HEK293 (cell line): ENCODE data around the gene ALOX15.

Experiments used
- CTCF ChIA-PET: fragments of 350-600 bp; formaldehyde crosslinking; extraction: SDS; loops from one replicate; lab custom pipeline; 2021; ENCODE audit warnings: antibody characterized with exemption; lab: Yijun Ruan, JAX
- POLR2A ChIA-PET: fragments of 300-600 bp; formaldehyde crosslinking; extraction: SDS; loops from one replicate; lab custom pipeline; 2020; ENCODE audit warnings: antibody characterized with exemption, inconsistent platforms; lab: Yijun Ruan, JAX
- H3K27ac ChIP-seq: fragments of 200-500 bp; sonication (Bioruptor generic); 2 replicates; pipeline ENCODE4 v1.5.1; 2014; ENCODE audit warnings: low read depth, low read length, control low read depth, inconsistent platforms; ENCODE audit errors: extremely low read depth
- H3K36me3 ChIP-seq, 2 experiments: fragments of 200-500 bp in 1 of 2; sonication (Bioruptor generic) in 1 of 2; 1 replicate in 1 of 2; 2 replicates in 1 of 2; pipeline ENCODE4 v1.5.1; 2014 to 2017; ENCODE audit warnings: inconsistent platforms in 2 of 2, low read length in 2 of 2; ENCODE audit not compliant: control insufficient read depth in 2 of 2, insufficient read depth in 1 of 2
- H3K4me1 ChIP-seq: fragments of 200-500 bp; sonication (Bioruptor generic); 2 replicates; pipeline ENCODE4 v1.5.1; 2014; ENCODE audit warnings: mild to moderate bottlenecking, low read length, inconsistent platforms; ENCODE audit not compliant: control insufficient read depth, insufficient read depth
- H3K4me3 ChIP-seq: 2 replicates; pipeline ENCODE4 v1.5.1; 2011; ENCODE audit warnings: low read depth, mild to moderate bottlenecking, control low read depth, low read length, moderate library complexity
- H3K9me3 ChIP-seq: fragments of 200-500 bp; sonication (Bioruptor generic); 2 replicates; pipeline ENCODE4 v1.5.1; 2014; ENCODE audit warnings: low read depth, low read length, inconsistent platforms; ENCODE audit not compliant: control insufficient read depth, insufficient read depth
- GLI2 ChIP-seq: fragments of 450-650 bp; formaldehyde crosslinking; IDR thresholded peaks from 2 replicates; pipeline ENCODE4; 2017; ENCODE audit warnings: missing biosample characterization, missing genetic modification characterization, low read depth, borderline replicate concordance
- HOXC10 ChIP-seq: sonication (generic); formaldehyde crosslinking; IDR thresholded peaks from 2 replicates; pipeline ENCODE4 v1.8.1; 2023; ENCODE audit warnings: mild to moderate bottlenecking, missing genetic modification reagents
- KLF1 ChIP-seq: fragments of 450-650 bp; formaldehyde crosslinking; IDR thresholded peaks from 2 replicates; pipeline ENCODE4 v1.5.1; 2016; ENCODE audit warnings: missing biosample characterization, missing genetic modification characterization
- MYNN ChIP-seq: fragments of 450-650 bp; formaldehyde crosslinking; IDR thresholded peaks from 2 replicates; pipeline ENCODE4 v1.5.1; 2016; ENCODE audit warnings: missing biosample characterization, missing genetic modification characterization, borderline replicate concordance
- ZBTB17 ChIP-seq: fragments of 450-650 bp; formaldehyde crosslinking; IDR thresholded peaks from 2 replicates; pipeline ENCODE4 v1.5.1; 2016; ENCODE audit warnings: missing biosample characterization, missing genetic modification characterization
- ZBTB21 ChIP-seq: fragments of 450-650 bp; formaldehyde crosslinking; IDR thresholded peaks from 2 replicates; pipeline ENCODE4 v1.5.1; 2017; ENCODE audit warnings: missing biosample characterization, missing genetic modification characterization
- ZFP3 ChIP-seq: fragments of 450-650 bp; formaldehyde crosslinking; IDR thresholded peaks from 2 replicates; pipeline ENCODE4 v1.5.1; 2016; ENCODE audit warnings: low read depth, missing biosample characterization, missing genetic modification characterization
- ZFP41 ChIP-seq: fragments of 450-650 bp; formaldehyde crosslinking; IDR thresholded peaks from 2 replicates; pipeline ENCODE4 v1.5.1; 2016; ENCODE audit warnings: missing biosample characterization, missing genetic modification characterization, borderline replicate concordance
- ZNF121 ChIP-seq: fragments of 450-650 bp; formaldehyde crosslinking; IDR thresholded peaks from 2 replicates; pipeline ENCODE4 v1.5.1; 2016; ENCODE audit warnings: missing biosample characterization, missing genetic modification characterization
- ZNF132 ChIP-seq: fragments of 450-650 bp; formaldehyde crosslinking; IDR thresholded peaks from 2 replicates; pipeline ENCODE4 v1.5.1; 2017; ENCODE audit warnings: missing biosample characterization, missing genetic modification characterization, borderline replicate concordance
- ZNF174 ChIP-seq: fragments of 450-650 bp; formaldehyde crosslinking; IDR thresholded peaks from 2 replicates; pipeline ENCODE4 v1.5.0; 2017; ENCODE audit warnings: missing biosample characterization, mild to moderate bottlenecking, missing genetic modification characterization
- ZNF18 ChIP-seq: fragments of 450-650 bp; formaldehyde crosslinking; IDR thresholded peaks from 2 replicates; pipeline ENCODE4 v1.5.1; 2016; ENCODE audit warnings: missing biosample characterization, missing genetic modification characterization
- ZNF24 ChIP-seq: fragments of 450-650 bp; formaldehyde crosslinking; IDR thresholded peaks from 2 replicates; pipeline ENCODE4 v1.5.1; 2016; ENCODE audit warnings: missing biosample characterization, missing genetic modification characterization
- ZNF248 ChIP-seq: fragments of 450-650 bp; formaldehyde crosslinking; IDR thresholded peaks from 2 replicates; pipeline ENCODE4 v1.5.1; 2017; ENCODE audit warnings: missing biosample characterization, missing genetic modification characterization
- ZNF391 ChIP-seq: fragments of 450-650 bp; formaldehyde crosslinking; IDR thresholded peaks from 2 replicates; pipeline ENCODE4 v1.5.1; 2016; ENCODE audit warnings: low read depth, missing biosample characterization, missing genetic modification characterization, borderline replicate concordance
- ZNF510 ChIP-seq: fragments of 450-650 bp; formaldehyde crosslinking; IDR thresholded peaks from 2 replicates; pipeline ENCODE4 v1.5.1; 2018; ENCODE audit warnings: mild to moderate bottlenecking, missing genetic modification characterization, missing biosample characterization; ENCODE audit not compliant: insufficient replicate concordance
- ZNF513 ChIP-seq: fragments of 450-650 bp; IDR thresholded peaks from 2 replicates; pipeline ENCODE4 v1.5.1; 2018; ENCODE audit warnings: missing biosample characterization, missing genetic modification characterization
- ZNF530 ChIP-seq: fragments of 450-650 bp; formaldehyde crosslinking; IDR thresholded peaks from 2 replicates; pipeline ENCODE4 v1.5.1; 2016; ENCODE audit warnings: low read depth, missing biosample characterization, missing genetic modification characterization
- ZNF626 ChIP-seq: fragments of 450-650 bp; sonication (Bioruptor Pico); formaldehyde crosslinking; IDR thresholded peaks from 2 replicates; pipeline ENCODE4 v1.5.1; 2018; ENCODE audit warnings: missing biosample characterization, missing genetic modification characterization, inconsistent platforms
- ZNF747 ChIP-seq: fragments of 450-650 bp; formaldehyde crosslinking; IDR thresholded peaks from 2 replicates; pipeline ENCODE4 v1.5.1; 2016; ENCODE audit warnings: missing biosample characterization, missing genetic modification characterization
- ZNF776 ChIP-seq: fragments of 450-650 bp; formaldehyde crosslinking; IDR thresholded peaks from 2 replicates; pipeline ENCODE4 v1.5.0; 2017; ENCODE audit warnings: missing biosample characterization, missing genetic modification characterization, borderline replicate concordance
- ZNF777 ChIP-seq: fragments of 450-650 bp; formaldehyde crosslinking; IDR thresholded peaks from 2 replicates; pipeline ENCODE4 v1.5.1; 2017; ENCODE audit warnings: missing biosample characterization, missing genetic modification characterization, borderline replicate concordance
- TF ChIP-seq, protein P1 (sequence below): fragments of 450-650 bp; formaldehyde crosslinking; IDR thresholded peaks from 2 replicates; pipeline ENCODE4 v1.5.1; 2016; ENCODE audit warnings: missing biosample characterization, missing genetic modification characterization

ALOX15 gene

GRCh38 chr17:4587803-4588202, 53.7 kb downstream of the ALOX15 start:
- Histone ChIP-seq H3K4me1 (peaks cover 2% of the 10 kb centered on the region; the same call in 1 of the 2 replicates), H3K9me3 (no peaks in the 10 kb centered on the region), H3K4me3 (no peak overlapping the region), H3K36me3 (no peaks in the 10 kb centered on the region), H3K27ac (no peak overlapping the region)
- CTCF ChIA-PET, result interaction anchor here (0.7 to 7.8 kb wide), 4 partner anchors 21 to 415 kb away, joined by 3 to 58 read pairs (median 3); no protein-coding TSS in a partner anchor
- TF ChIP-seq ZBTB17 (tag by site-specific recombination) (0 out of 2 replicates have a peak, but pooled peaks have one; percentile 19), MYNN (no peak)
- POLR2A ChIA-PET, result interaction anchor here (0.6 to 1.0 kb wide), 2 partner anchors 20 kb away, joined by 3 read pairs; no protein-coding TSS in a partner anchor

DNA sequence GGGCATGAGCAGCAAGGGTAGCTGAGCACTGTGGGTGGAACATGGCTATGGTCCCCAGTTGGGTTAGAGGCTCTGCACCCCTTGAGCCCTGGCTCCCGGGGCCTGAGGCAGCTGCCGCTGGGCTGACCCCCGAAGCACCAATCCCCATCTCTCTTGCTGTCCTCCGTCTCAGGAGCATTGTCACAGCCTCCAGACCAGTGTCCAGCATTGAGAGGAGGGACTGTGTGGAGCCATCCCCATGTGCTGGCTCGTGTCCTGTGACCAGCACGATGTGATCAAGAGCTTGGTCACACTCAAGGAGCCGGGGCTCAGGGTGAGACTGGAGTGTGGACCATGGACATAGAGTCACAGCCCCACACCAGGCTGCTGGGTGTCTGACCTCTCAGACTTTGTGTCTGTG, 54.3 kb downstream of the ALOX15 start:
- no peak overlapping the region for H3K4me3 ChIP-seq
- H3K4me1 ChIP-seq, result peaks cover 2% of the 10 kb centered on the region; the same call in 1 of the 2 replicates
- no peaks in the 10 kb centered on the region for H3K36me3 ChIP-seq
- ChIA-PET POLR2A (interaction anchor here (0.6 to 1.5 kb wide), 4 partner anchors 9 to 21 kb away, joined by 3 to 4 read pairs (median 3); no protein-coding TSS in a partner anchor), CTCF (interaction anchor here (1.0 to 7.8 kb wide), 4 partner anchors 20 to 167 kb away, joined by 3 to 58 read pairs (median 4); no protein-coding TSS in a partner anchor)
- no peak for TF ChIP-seq ZNF530
- TF ChIP-seq ZNF776, result no peak
- no peak for TF ChIP-seq ZNF747 (tag by site-specific recombination)
- no peak for TF ChIP-seq ZNF510 (tag by site-specific recombination)
- no peak for TF ChIP-seq ZNF391
- no peak for TF ChIP-seq ZNF24 (tag by site-specific recombination)
- no peak overlapping the region for H3K27ac ChIP-seq
- H3K9me3 ChIP-seq, result no peaks in the 10 kb centered on the region

DNA sequence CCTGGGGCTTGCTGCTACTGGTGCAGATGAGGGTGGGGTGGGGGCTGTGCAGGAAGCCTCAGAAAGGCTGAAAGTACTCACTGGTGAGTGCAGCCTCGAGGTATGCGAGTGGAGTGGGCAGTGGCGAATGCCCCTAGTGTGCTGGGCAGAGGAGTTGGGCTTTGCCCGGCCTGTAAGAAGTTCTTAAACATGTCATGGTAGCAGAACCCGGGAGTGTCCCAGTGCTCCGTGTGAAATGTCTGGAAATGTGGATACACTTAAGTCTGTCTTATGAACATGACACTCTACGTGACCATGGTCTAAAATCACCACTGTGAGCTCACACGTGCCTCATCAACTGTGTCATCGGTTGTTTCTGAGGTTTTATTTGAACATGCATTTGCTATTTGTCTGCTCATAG, 55.4 kb downstream of the ALOX15 start:
- CTCF ChIA-PET, result interaction anchor here (0.8 to 7.8 kb wide), 3 partner anchors 19 to 39 kb away, joined by 4 to 58 read pairs (median 6); no protein-coding TSS in a partner anchor
- Histone ChIP-seq H3K27ac (no peak overlapping the region), H3K36me3 (no peaks in the 10 kb centered on the region), H3K4me3 (no peak overlapping the region), H3K9me3 (no peaks in the 10 kb centered on the region), H3K4me1 (peaks cover 2% of the 10 kb centered on the region; the same call in 1 of the 2 replicates)
- POLR2A ChIA-PET, result interaction anchor here (1.1 to 1.5 kb wide), 2 partner anchors 11 to 12 kb away, joined by 3 to 4 read pairs; no protein-coding TSS in a partner anchor
- TF ChIP-seq ZNF626 (tag by site-specific recombination) (no peak), GLI2 (tag by site-specific recombination) (no peak), ZNF391 (no peak), ZNF174 (no peak), ZNF777 (tag by site-specific recombination) (no peak), ZNF121 (tag by site-specific recombination) (no peak), ZNF132 (tag by site-specific recombination) (no peak), ZNF18 (tag by site-specific recombination) (no peak), HOXC10 (no peak), ZNF248 (tag by site-specific recombination) (no peak), ZBTB21 (tag by site-specific recombination) (no peak), KLF1 (tag by site-specific recombination) (no peak), ZNF513 (tag by site-specific recombination) (no peak), ZFP41 (no peak), ZFP3 (no peak)
- TF ChIP-seq, protein P1, sequence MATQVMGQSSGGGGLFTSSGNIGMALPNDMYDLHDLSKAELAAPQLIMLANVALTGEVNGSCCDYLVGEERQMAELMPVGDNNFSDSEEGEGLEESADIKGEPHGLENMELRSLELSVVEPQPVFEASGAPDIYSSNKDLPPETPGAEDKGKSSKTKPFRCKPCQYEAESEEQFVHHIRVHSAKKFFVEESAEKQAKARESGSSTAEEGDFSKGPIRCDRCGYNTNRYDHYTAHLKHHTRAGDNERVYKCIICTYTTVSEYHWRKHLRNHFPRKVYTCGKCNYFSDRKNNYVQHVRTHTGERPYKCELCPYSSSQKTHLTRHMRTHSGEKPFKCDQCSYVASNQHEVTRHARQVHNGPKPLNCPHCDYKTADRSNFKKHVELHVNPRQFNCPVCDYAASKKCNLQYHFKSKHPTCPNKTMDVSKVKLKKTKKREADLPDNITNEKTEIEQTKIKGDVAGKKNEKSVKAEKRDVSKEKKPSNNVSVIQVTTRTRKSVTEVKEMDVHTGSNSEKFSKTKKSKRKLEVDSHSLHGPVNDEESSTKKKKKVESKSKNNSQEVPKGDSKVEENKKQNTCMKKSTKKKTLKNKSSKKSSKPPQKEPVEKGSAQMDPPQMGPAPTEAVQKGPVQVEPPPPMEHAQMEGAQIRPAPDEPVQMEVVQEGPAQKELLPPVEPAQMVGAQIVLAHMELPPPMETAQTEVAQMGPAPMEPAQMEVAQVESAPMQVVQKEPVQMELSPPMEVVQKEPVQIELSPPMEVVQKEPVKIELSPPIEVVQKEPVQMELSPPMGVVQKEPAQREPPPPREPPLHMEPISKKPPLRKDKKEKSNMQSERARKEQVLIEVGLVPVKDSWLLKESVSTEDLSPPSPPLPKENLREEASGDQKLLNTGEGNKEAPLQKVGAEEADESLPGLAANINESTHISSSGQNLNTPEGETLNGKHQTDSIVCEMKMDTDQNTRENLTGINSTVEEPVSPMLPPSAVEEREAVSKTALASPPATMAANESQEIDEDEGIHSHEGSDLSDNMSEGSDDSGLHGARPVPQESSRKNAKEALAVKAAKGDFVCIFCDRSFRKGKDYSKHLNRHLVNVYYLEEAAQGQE (tag by site-specific recombination), result no peak
- TF ChIP-seq, all 188 proteins: peak for 0
